ENCODE results near the gene CSNK1G3. TPM values are rescaled to one million over a fixed set of nuclear protein-coding genes. Genes with fewer than 3 reads are reported as not detected.
"Not testable (repeated sequence)": the region's sequence is repeated elsewhere in the genome, so short reads cannot be mapped to it uniquely, and the experiment has no call there.

The CSNK1G3 gene
- 10 to 100 TPM; 23.1 to 45.6 (median 30.5) TPM for total RNA-seq

GRCh38 chr5:123511648-123512605 lies at the start of gene CSNK1G3:
CSNK1G3 (plus strand) TSS chr5:123512177; CDS start chr5:123545664, 33,487 bp downstream.
- H3K36me3 ChIP-seq = no peaks in the 10 kb centered on the region
- WGBS = under 1% methylated on average over 34 of the region's 82 CpGs
- peak within 1 kb of the TSS; percentile 97 for H3K4me3 ChIP-seq
- H3K9me3 ChIP-seq = no peaks in the 10 kb centered on the region
- TF ChIP-seq POLR2AphosphoS5 (IDR thresholded peaks at IDR 0.05) = peak in 2 of 3 donors; percentile 50 to 90
- TF ChIP-seq CTCF (IDR thresholded peaks at IDR 0.05) = no peak
- no peak for TF ChIP-seq EP300 (IDR thresholded peaks at IDR 0.05)
- TF ChIP-seq POLR2A (IDR thresholded peaks at IDR 0.05) = peak in 1 of 2 donors; percentile 80
- peaks cover 26% of the 10 kb centered on the region for H3K4me1 ChIP-seq
- H3K27ac ChIP-seq = peak within 1 kb of the TSS; percentile 97
- DNase-seq (ENCODE audit: low spot score in 2 of 2) = peak; percentile 97 to 98
- no peaks in the 10 kb centered on the region for H3K27me3 ChIP-seq

GRCh38 chr5:123466839-123467238 lies 45.1 kb upstream of the CSNK1G3 start:
- 96% methylated on average over 1 of the region's 1 CpG for WGBS
- H3K27ac ChIP-seq; H3K27me3 ChIP-seq; DNase-seq (ENCODE audit: low spot score in 2 of 2); H3K9me3 ChIP-seq; H3K4me3 ChIP-seq; H3K4me1 ChIP-seq; H3K36me3 ChIP-seq: not testable (repeated sequence)

GRCh38 chr5:123471385-123471784 lies 40.6 kb upstream of the CSNK1G3 start:
- H3K4me3 ChIP-seq = no peak overlapping the region
- WGBS = 91% methylated on average over 3 of the region's 3 CpGs
- TF ChIP-seq CTCF (IDR thresholded peaks at IDR 0.05) = no peak
- TF ChIP-seq POLR2AphosphoS5 (IDR thresholded peaks at IDR 0.05) = no peak
- no peak for TF ChIP-seq EP300 (IDR thresholded peaks at IDR 0.05)
- TF ChIP-seq POLR2A (IDR thresholded peaks at IDR 0.05) = no peak
- no peak overlapping the region for H3K27ac ChIP-seq
- no peaks in the 10 kb centered on the region for H3K9me3 ChIP-seq
- H3K27me3 ChIP-seq = peaks cover 3% of the 10 kb centered on the region
- no peaks in the 10 kb centered on the region for H3K36me3 ChIP-seq
- no peak for DNase-seq (ENCODE audit: low spot score in 2 of 2)
- H3K4me1 ChIP-seq = no peaks in the 10 kb centered on the region

GRCh38 chr5:123472150-123472924 lies 39.6 kb upstream of the CSNK1G3 start:
- Histone ChIP-seq H3K36me3 (no peaks in the 10 kb centered on the region), H3K9me3 (no peaks in the 10 kb centered on the region), H3K4me3 (no peak overlapping the region), H3K27me3 (peaks cover 3% of the 10 kb centered on the region), H3K27ac (no peak overlapping the region), H3K4me1 (no peaks in the 10 kb centered on the region)
- DNase-seq (ENCODE audit: low spot score in 2 of 2) = no peak
- TF ChIP-seq POLR2A (IDR thresholded peaks at IDR 0.05) (no peak), POLR2AphosphoS5 (IDR thresholded peaks at IDR 0.05) (no peak), EP300 (IDR thresholded peaks at IDR 0.05) (no peak), CTCF (IDR thresholded peaks at IDR 0.05) (no peak)
- WGBS = 79% methylated on average over 8 of the region's 8 CpGs

- no peak overlapping the region for H3K4me3 ChIP-seq
- H3K27ac ChIP-seq = no peak overlapping the region
- no peaks in the 10 kb centered on the region for H3K9me3 ChIP-seq
- TF ChIP-seq CTCF (IDR thresholded peaks at IDR 0.05) = no peak
- TF ChIP-seq EP300 (IDR thresholded peaks at IDR 0.05) = no peak
- no peak for TF ChIP-seq POLR2A (IDR thresholded peaks at IDR 0.05)
- TF ChIP-seq POLR2AphosphoS5 (IDR thresholded peaks at IDR 0.05) = no peak
- no peak for DNase-seq (ENCODE audit: low spot score in 2 of 2)
- H3K4me1 ChIP-seq = no peaks in the 10 kb centered on the region
- peaks cover 3% of the 10 kb centered on the region for H3K27me3 ChIP-seq
- H3K36me3 ChIP-seq = no peaks in the 10 kb centered on the region
These were observed 37.7 kb upstream of the CSNK1G3 start for GRCh38 chr5:123474228-123474627.

Measured in suprapubic skin (tissue), 4 donors.